HepG2 (cell line): Measurements from ENCODE around the gene CEP63.

ENCODE experiments used
- ATF7 ChIP-seq, 2 experiments: fragments of 450-650 bp in 1 of 2; sonication (generic) in 1 of 2; formaldehyde crosslinking in 1 of 2; IDR thresholded peaks; 2 replicates each; pipeline versions ENCODE4 v1.4.0 to v1.6.1; 2016 to 2020; ENCODE audit warnings: antibody characterized with exemption in 1 of 2, mild to moderate bottlenecking in 1 of 2, missing genetic modification reagents in 1 of 2
- HNF4A ChIP-seq: sonication (generic); formaldehyde crosslinking; IDR thresholded peaks from 2 replicates; pipeline ENCODE4 v1.4.0; 2020; ENCODE audit warnings: missing genetic modification reagents
- NCOA2 ChIP-seq: sonication (generic); formaldehyde crosslinking; IDR thresholded peaks from 2 replicates; pipeline ENCODE4 v1.8.0; 2022; ENCODE audit warnings: inconsistent platforms
- NFIC ChIP-seq: IDR thresholded peaks from 2 replicates; pipeline ENCODE4 v1.6.1; 2012; ENCODE audit warnings: mild to moderate bottlenecking, low read length, inconsistent platforms
- PAF1 ChIP-seq: IDR thresholded peaks from 2 replicates; pipeline ENCODE4 v1.6.1; 2016; ENCODE audit warnings: missing genetic modification reagents, missing compliant biosample characterization
- ZFP1 ChIP-seq: IDR thresholded peaks from 2 replicates; pipeline ENCODE4 v1.6.1; 2016
- ZNF350 ChIP-seq: sonication (generic); formaldehyde crosslinking; IDR thresholded peaks from 2 replicates; pipeline ENCODE4 v1.4.0; 2020; ENCODE audit warnings: mild to moderate bottlenecking, low read depth, missing genetic modification reagents, borderline replicate concordance

- TF ChIP-seq PAF1 (CRISPR knock-in tag), result no peak
- TF ChIP-seq NCOA2 (CRISPR knock-in tag), result no peak
- TF ChIP-seq ATF7 (IDR thresholded peaks at IDR 0.05), result no peak
- no peak for TF ChIP-seq ATF7 (CRISPR knock-in tag; IDR thresholded peaks at IDR 0.05)
- no peak for TF ChIP-seq ZFP1 (CRISPR knock-in tag)
- TF ChIP-seq HNF4A (CRISPR knock-in tag), result no peak
- no peak for TF ChIP-seq ZNF350 (CRISPR knock-in tag)
- TF ChIP-seq NFIC, result no peak
Measured at GRCh38 chr3:134486577-134487041, 752 bp downstream of the CEP63 start.
